Dermis blood vessel endothelial cell (primary cell): Measurements from ENCODE around the gene TRIM7. TPM values are rescaled to one million over a fixed set of nuclear protein-coding genes. Genes with fewer than 3 reads are reported as not detected.
"Not testable (repeated sequence)": the region's sequence is repeated elsewhere in the genome, so short reads cannot be mapped to it uniquely, and the experiment has no call there.

Experiments
- DNase-seq: peaks from one replicate; pipeline ENCODE4 v3.0.0; 2010
- total RNA-seq: library from RNA; depleted of rRNA; stranded (reverse); fragments of >200 nt; gene quantifications from 2 replicates; pipeline ENCODE4 v1.2.3, GENCODE V29; 2014

TRIM7 gene
- total RNA-seq, 1 donor from 2014 or later, result 2.7 TPM

DNA sequence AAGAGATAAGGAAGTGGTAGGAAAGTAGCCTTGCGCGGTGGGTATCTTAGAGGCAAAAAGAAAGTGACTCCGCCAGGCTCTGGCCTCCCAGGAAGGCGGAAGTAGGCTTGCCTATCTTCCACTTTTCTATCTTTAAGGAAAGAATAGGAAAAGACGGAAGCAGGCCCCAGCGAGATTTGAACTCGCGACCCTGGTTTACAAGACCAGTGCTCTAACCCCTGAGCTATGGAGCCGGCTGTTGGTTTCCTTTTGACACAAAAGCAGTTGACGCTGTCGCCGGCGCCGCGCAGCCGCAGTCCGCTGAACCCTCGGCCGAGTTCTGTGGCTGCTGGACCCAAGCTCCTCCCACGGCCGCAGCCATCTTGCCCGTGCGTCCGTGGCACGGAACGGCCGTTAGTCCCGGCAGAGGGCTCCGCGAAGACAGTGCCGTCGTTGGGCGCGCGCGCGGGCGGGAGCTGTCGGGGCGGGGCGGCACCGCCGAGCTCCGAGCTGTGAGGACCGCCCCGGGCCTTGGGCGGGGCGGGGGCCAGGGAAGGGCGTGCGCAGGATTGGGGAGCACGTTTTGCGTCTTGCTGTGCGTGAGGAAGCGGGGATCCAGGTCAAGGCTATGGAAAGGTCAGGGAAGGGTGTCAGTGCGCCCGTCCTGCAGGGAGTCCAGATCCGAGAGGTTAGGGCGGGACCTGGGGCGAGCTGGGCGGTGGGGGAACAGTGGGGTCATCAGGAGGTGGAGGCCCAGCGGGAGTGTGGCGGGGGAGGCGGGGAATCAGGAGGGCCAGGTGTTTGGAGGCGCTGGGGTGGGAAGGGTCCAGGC lies 13.3 kb downstream of the TRIM7 start:
- DNase-seq, result peak; percentile 96

DNA sequence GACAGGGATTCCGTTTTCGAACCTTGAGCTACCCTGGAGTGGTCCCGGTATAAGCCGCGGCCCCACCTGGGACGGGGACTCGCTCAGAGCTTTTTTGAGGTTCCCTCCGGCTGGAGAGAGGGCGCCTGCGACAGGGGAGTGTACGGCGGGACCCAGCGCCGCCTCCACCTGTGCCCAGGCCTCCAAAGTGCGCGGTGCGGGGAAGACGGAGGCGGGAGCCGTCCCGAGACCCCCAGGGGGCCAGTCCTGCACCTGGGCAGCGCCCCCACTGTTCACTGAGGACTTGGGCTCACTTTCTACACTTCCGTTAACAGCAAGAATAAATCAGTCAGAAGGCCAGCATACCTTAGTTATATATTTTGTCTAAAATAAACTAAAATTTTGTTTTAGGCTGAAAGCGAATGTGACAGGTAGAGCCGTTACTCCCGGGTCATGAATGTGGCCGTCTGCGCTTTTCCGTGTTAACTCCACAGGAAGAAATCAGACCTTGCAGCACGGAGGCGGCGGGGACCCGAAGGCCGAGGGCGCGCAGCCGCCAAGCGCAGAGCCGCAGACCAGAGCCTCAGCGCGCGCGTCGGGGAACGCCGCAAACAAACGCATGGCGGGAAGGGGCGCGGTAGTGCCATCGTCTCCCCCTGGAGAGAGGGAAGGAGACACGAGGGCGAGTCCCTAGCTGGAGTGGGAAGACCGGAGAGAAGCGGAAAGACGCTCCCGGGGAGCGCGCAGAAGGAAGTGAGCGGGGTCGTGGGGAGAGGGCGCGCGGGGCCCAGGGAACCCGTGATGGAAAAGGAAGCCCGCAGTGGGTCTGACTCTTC lies 14.1 kb downstream of the TRIM7 start:
- peak; percentile 73 for DNase-seq

DNA sequence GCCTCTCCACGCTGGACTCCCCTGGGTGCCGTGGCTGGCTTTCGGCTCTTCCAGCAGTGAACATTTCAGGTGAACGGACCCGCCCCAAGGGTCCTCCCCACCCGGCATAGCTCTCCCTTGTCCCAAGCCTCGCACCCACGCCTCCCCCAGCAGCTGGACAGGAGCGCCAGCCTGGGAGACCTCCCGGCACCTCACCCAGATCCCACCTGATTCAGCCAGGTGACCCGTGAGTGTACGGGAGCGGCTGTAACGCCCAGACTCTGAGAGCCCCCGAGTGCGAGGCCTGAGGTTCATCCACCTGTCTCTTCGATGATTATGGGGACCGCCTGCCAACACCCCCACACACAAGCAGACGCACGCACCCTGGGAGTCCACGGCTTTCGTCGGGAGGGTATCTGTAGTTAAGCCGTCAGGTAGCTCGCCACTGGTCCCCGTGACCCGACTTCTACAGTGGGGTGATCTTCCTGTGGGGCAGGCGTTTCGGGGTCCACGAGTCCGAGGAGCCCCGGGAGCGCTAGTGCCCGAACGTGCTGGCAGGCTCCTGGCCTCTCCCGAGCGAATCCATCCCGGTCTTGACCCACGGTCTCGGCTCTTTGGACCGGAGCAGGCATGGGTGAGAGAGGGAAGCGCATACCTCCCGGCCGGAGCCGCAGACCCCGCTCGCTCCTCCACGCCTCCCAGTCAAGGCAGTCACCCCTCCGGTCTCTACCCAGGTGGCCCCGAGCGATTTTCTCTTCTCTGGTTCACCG lies 14.9 kb downstream of the TRIM7 start:
- DNase-seq, result peak; percentile 26

GRCh38 chr5:181189363-181189961 lies 15.5 kb downstream of the TRIM7 start:
- DNase-seq, result peak; percentile 58

DNA sequence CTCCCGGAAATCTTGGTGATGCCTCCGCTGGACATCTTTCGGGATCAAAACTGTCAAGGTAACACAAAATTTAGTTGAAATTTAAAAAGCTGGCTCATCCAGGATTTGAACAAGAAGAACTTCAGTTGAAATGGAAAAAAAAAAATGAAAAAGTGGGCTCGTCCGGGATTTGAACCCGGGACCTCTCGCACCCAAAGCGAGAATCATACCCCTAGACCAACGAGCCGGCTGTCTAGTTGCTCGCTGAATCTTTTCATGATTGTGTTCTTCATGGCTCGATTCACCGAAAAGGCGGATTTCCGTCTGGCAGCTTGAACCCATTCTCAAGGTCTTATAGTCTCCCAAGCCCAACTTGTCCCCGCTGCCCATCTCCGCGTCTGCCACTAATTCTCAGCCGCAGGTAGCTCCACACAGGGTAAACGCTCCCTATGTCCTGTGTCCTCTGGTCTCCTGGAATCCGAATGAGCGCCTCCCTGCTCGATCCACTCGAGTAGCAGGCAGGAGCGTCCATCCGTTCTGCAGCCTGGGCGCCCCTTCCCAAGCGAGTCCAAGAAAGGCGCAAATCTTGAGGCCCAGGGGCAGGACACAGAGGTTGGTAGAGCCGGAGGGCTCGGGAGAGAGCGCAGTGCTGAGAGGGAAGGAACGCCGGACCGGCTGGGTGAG lies 16.2 kb downstream of the TRIM7 start:
- peak; percentile 82 for DNase-seq

- DNase-seq, result peak; percentile 85
Observed at GRCh38 chr5:181187500-181188213, 17.3 kb downstream of the TRIM7 start.

DNA sequence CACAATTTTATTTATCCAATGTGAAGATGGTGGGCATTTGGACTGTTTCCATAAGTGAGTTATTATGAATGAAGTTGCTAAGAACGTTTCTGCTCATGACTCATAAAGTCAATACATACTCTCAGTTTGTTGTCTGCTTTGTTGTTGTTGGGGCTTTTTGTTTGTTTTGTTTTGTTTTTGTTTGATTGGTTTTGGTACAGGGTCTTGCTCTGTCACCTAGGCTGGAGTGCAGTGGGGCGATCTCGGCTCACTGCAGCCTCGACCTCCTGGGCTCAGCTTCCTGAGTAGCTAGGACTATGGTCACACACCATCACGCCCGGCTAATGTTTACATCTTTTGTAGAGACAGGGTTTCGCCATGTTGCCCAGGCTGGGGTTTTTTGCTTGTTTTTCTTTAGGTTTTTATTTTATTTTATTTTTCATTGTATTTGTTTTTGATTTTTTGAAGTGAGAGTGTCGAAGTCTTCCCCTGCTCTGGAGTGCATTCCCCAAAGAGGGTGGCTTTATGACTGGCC lies 18.0 kb downstream of the TRIM7 start:
- no peak for DNase-seq

DNA sequence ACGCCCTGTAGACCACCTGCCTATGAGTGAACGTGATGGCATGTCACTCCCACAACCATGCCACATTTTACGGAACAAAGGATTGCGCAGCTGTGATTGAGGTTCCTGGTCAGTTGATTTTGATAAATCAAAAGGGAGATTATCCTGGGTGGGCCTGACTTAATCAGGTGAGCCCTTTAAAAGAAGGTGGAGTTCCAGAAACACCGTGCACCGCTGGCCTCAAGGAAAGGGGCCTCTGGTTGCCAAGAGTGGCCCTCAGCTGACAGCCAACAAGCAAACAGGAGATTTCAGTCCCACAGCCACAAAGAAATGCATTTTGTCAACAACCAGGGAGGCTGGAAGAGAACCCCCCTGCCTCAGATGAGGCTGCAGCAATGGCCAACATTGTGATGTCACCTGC lies 19.0 kb downstream of the TRIM7 start:
- DNase-seq, result no peak

GRCh38 chr5:181185560-181185959 lies 19.4 kb downstream of the TRIM7 start:
- DNase-seq, result no peak

GRCh38 chr5:181184845-181185216 lies 20.2 kb downstream of the TRIM7 start:
- no peak for DNase-seq

DNA sequence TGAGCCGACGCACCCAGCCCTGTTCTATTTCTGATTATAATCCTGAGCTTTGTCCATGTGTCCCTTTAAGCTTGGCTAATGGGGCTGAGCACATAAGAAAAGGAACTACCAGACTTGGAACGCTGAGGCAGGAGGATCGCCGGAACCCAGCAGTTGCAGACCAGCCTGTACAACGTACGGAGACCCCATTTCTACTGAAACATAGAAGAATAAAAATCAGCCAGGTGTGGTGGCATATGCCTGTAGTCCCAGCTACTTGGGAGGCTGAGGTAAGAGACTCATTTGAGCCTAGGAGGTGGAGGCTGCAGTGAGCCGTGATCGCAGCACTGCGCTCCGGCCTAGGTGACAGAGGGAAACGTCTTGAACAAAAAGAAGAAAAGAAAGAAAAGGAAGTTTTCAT lies 22.3 kb downstream of the TRIM7 start:
- no peak for DNase-seq

GRCh38 chr5:181181650-181182565 lies 23.1 kb downstream of the TRIM7 start:
- peak; percentile 88 for DNase-seq

DNA sequence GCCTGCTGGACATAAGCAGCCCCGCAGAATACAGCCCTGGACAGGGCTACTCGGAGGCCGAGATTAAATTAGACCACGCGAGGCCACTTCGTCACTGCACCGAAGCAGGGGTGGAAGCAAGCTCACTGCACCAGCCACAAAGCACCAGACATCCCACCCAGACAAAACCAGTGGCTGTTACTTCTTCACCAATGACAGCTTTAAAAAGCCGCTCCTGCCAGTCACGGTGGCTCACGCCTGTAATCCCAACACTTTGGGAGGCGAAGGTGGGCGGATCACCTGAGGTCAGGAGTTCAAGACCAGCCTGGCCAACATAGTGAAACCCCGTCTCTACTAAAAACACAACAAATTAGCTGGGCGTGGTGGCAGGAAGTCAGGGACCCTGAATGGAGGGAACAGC lies 27.4 kb downstream of the TRIM7 start:
- DNase-seq, result not testable (repeated sequence)

- DNase-seq, result no peak
Observed at GRCh38 chr5:181176254-181176952, 28.6 kb downstream of the TRIM7 start.

DNA sequence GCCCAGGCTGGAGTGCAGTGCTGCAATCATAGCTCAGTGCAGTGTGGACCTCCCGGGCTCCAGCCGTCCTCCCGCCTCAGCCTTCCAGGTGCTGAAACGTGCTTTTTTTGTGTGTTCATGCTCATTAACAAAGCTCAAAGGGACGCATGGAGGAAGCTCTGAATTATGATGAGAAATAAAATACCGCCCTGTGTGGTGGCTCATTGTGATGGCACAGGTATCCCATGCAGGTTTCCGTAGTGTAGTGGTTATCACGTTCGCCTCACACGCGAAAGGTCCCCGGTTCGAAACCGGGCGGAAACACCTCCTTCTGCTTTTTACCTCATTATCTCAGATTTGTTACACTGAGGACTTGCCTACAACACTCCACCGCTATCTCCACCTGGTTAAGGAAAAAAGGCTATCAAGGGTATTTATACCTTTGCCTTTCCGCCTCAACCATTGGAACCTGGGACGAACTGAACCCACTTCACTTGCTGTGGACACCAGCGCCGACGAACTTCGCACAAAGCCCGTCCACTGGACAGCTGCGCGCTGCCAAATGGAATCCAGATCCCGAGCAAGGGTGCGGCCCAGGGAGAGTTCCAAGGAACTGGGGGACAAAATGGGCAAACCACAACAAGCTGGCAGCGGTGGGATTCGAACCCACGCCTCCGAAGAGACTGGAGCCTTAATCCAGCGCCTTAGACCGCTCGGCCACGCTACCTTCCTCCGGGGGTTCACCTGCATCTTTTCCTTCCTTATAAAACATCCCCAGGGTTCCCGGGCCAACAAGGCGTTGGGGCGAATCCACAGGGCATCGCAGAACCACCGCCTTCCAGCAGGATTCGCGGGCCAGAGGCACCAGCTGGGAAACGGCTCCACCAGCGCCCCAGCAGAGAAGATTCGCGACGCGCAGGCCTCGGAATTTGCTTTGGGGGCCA lies 31.3 kb downstream of the TRIM7 start:
- DNase-seq, result peak; percentile 59

GRCh38 chr5:181173027-181173419 lies 32.0 kb downstream of the TRIM7 start:
- DNase-seq, result peak; percentile 52

- DNase-seq, result no peak
Observed at GRCh38 chr5:181171782-181172181, 33.2 kb downstream of the TRIM7 start.

DNA sequence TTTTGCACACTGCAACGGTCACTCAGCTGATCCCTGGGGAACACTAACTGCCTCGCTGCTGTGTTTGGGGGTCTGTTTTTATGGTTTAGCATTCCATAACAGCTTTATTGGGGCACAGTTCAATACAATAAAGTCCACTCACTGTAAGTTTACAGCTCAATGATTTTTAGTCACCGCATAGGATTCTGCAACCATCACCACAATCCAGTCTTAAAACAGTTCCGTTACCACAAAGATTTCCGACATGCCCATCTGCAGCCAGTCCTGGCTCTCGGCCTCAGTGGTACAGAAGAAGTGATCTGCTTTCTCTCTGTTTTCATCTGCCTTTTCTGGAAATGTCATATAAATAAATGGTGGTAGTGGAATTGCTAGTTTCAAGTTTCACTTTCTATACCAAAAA lies 34.0 kb downstream of the TRIM7 start:
- DNase-seq, result no peak
